HCT116 (cell line): ENCODE data around the gene AP3D1. TPM values are rescaled to one million over a fixed set of nuclear protein-coding genes. Genes with fewer than 3 reads are reported as not detected.

Experiments used
- ATAC-seq: fragments of 200-7000 bp; cut with Tn5 transposase; 2 replicates; pipeline ENCODE4 v1.9.1; 2020; ENCODE audit warnings: mild to moderate bottlenecking, moderate library complexity
- BruUV-seq: library from RNA; stranded (reverse); fragments of 400-500 nt; replicated peaks from 2 replicates; lab custom pipeline; 2021; lab: Mats Ljungman, UMichigan
- CTCF ChIA-PET: fragments of 300-600 bp; sonication (Branson Sonifier 250); formaldehyde crosslinking; loops from one replicate; lab custom pipeline; 2021; ENCODE audit warnings: antibody characterized with exemption; lab: Charles Lee
- POLR2A ChIA-PET: fragments of 300-600, 350-600 bp; sonication (Branson Sonifier 250); formaldehyde crosslinking; loops from one replicate; lab custom pipeline; 2021; ENCODE audit warnings: antibody characterized with exemption; lab: Charles Lee
- RAD21 ChIA-PET, 2 experiments: fragments of 300-600 bp; sonication (Branson Sonifier 250); formaldehyde crosslinking; loops; one replicate each; lab custom pipeline; 2023; ENCODE audit warnings: low total read pairs in 2 of 2; ENCODE audit not compliant: uncharacterized antibody in 2 of 2, unreplicated experiment in 2 of 2, low non-redundant PET in 1 of 2; lab: Charles Lee
- DNase-seq: peaks from one replicate; pipeline ENCODE4 v3.0.0-alpha.2; 2010; ENCODE audit warnings: low read depth, low spot score
- H2AFZ ChIP-seq: fragments of 200-600 bp; shearing (Covaris generic), sonication (generic); 2 replicates; pipeline ENCODE4 v1.6.1; 2017; ENCODE audit warnings: low read depth, mixed run types, mixed read lengths, antibody characterized with exemption, low read length; ENCODE audit not compliant: poor library complexity, severe bottlenecking
- H3K27ac ChIP-seq: 2 replicates; pipeline ENCODE4 v1.5.1; 2012; ENCODE audit warnings: low read depth, low read length
- H3K27me3 ChIP-seq: fragments of 200-600 bp; sonication (generic); 2 replicates; pipeline ENCODE4 v1.6.1; 2016; ENCODE audit warnings: mixed run types, low read length, mixed read lengths; ENCODE audit not compliant: insufficient read depth
- H3K36me3 ChIP-seq, 2 experiments: fragments of 200-500 bp in 1 of 2; fragments of 200-600 bp in 1 of 2; sonication (Bioruptor generic) in 1 of 2; sonication (generic) in 1 of 2; 2 replicates each; pipeline versions ENCODE4 v1.5.1 to v1.6.1; 2014 to 2016; ENCODE audit warnings: low read length in 2 of 2, inconsistent platforms in 1 of 2, mixed read lengths in 1 of 2, mixed run types in 1 of 2; ENCODE audit not compliant: insufficient read depth in 2 of 2, control insufficient read depth in 1 of 2
- H3K4me1 ChIP-seq, 2 experiments: fragments of 200-600 bp in 1 of 2; sonication (generic) in 1 of 2; 2 replicates each; pipeline versions ENCODE4 v1.5.1 to v1.6.1; 2012 to 2017; ENCODE audit warnings: low read length in 2 of 2, inconsistent platforms in 1 of 2, mild to moderate bottlenecking in 1 of 2, mixed read lengths in 1 of 2, mixed run types in 1 of 2, moderate library complexity in 1 of 2; ENCODE audit not compliant: insufficient read depth in 2 of 2, control insufficient read depth in 1 of 2
- H3K4me2 ChIP-seq: fragments of 200-600 bp; sonication (generic); 2 replicates; pipeline ENCODE4 v1.6.1; 2017; ENCODE audit warnings: mixed run types, low read length, mixed read lengths
- H3K4me3 ChIP-seq, 2 experiments: fragments of 200-600 bp in 1 of 2; sonication (generic) in 1 of 2; replicated peaks in 1 of 2; 2 replicates each; pipeline ENCODE4 v1.5.1; 2011 to 2016; ENCODE audit warnings: low read length in 2 of 2, control low read depth in 1 of 2, low read depth in 1 of 2, mild to moderate bottlenecking in 1 of 2, mixed read lengths in 1 of 2, mixed run types in 1 of 2
- H3K79me2 ChIP-seq: fragments of 200-600 bp; sonication (generic); 2 replicates; pipeline ENCODE4 v1.6.1; 2017; ENCODE audit warnings: mild to moderate bottlenecking, mixed run types, low read length, moderate library complexity, mixed read lengths; ENCODE audit not compliant: insufficient read depth
- H3K9ac ChIP-seq: fragments of 200-600 bp; sonication (generic); 2 replicates; pipeline ENCODE4 v1.6.1; 2016; ENCODE audit warnings: low read length, mixed read lengths
- H3K9me2 ChIP-seq: fragments of 200-600 bp; sonication (generic), shearing (Covaris generic); 2 replicates; pipeline ENCODE4 v1.6.1; 2017; ENCODE audit warnings: mixed run types, mild to moderate bottlenecking, moderate library complexity; ENCODE audit not compliant: insufficient read depth
- H3K9me3 ChIP-seq, 2 experiments: fragments of 200-500 bp in 1 of 2; fragments of 200-600 bp in 1 of 2; sonication (Bioruptor generic) in 1 of 2; sonication (generic) in 1 of 2; 2 replicates each; pipeline ENCODE4 v1.6.1; 2014 to 2017; ENCODE audit warnings: low read length in 2 of 2, mixed read lengths in 2 of 2, inconsistent platforms in 1 of 2, low read depth in 1 of 2, mild to moderate bottlenecking in 1 of 2, mixed run types in 1 of 2, moderate library complexity in 1 of 2; ENCODE audit not compliant: control insufficient read depth in 1 of 2, insufficient read depth in 1 of 2
- H4K20me1 ChIP-seq: fragments of 200-600 bp; sonication (generic), shearing (Covaris generic); 2 replicates; pipeline ENCODE4 v1.6.1; 2017; ENCODE audit warnings: mixed run types, mild to moderate bottlenecking, moderate library complexity; ENCODE audit not compliant: insufficient read depth
- CEBPB ChIP-seq: IDR thresholded peaks from 2 replicates; pipeline ENCODE4 v1.6.1; 2012; ENCODE audit warnings: low read depth
- EZH2phosphoT487 ChIP-seq: fragments of 200-600 bp; IDR thresholded peaks from 2 replicates; pipeline ENCODE4 v1.6.1; 2018; ENCODE audit warnings: antibody characterized with exemption, borderline replicate concordance
- FOSL1 ChIP-seq: IDR thresholded peaks from 2 replicates; pipeline ENCODE4 v1.6.1; 2012; ENCODE audit warnings: low read depth
- POLR2A ChIP-seq: IDR thresholded peaks from 2 replicates; pipeline ENCODE4 v1.7.0; 2011; ENCODE audit warnings: borderline replicate concordance; ENCODE audit not compliant: insufficient read depth, insufficient read length; ENCODE audit errors: extremely low read depth
- POLR2AphosphoS5 ChIP-seq: IDR thresholded peaks from 2 replicates; pipeline ENCODE4 v1.6.1; 2011; ENCODE audit warnings: mild to moderate bottlenecking, low read depth, low read length, moderate library complexity
- REST ChIP-seq: IDR thresholded peaks from 2 replicates; pipeline ENCODE4 v1.6.1; 2012; ENCODE audit warnings: low read depth
- SP1 ChIP-seq: IDR thresholded peaks from 2 replicates; pipeline ENCODE4 v1.6.1; 2012; ENCODE audit warnings: low read depth
- TCF7L2 ChIP-seq: IDR thresholded peaks from 2 replicates; pipeline ENCODE4 v1.7.0; 2011; ENCODE audit warnings: borderline replicate concordance, inconsistent platforms; ENCODE audit not compliant: insufficient read depth, insufficient read length; ENCODE audit errors: extremely low read depth
- YY1 ChIP-seq: IDR thresholded peaks from 2 replicates; pipeline ENCODE4 v1.6.1; 2011; ENCODE audit warnings: low read length, low read depth, moderate library complexity, mild to moderate bottlenecking; ENCODE audit not compliant: insufficient replicate concordance; ENCODE audit errors: extremely low read depth
- intact Hi-C: fragments of 100-400 bp; cut with micrococcal nuclease; formaldehyde crosslinking; loops from 2 replicates; pipeline ENCODE4 v1.10.0; 2022
- total RNA-seq: library from RNA; stranded (reverse); gene quantifications from one replicate; pipeline ENCODE4 v1.2.1, GENCODE V29; 2021; ENCODE audit not compliant: unreplicated experiment
- TF ChIP-seq, protein P1 (sequence below): IDR thresholded peaks from 2 replicates; pipeline ENCODE4 v1.6.1; 2012
- TF ChIP-seq, protein P2 (sequence below): IDR thresholded peaks from 2 replicates; pipeline ENCODE4 v1.6.1; 2012
- TF ChIP-seq, protein P3 (sequence below), 3 experiments: fragments of 200-600 bp in 1 of 3; sonication (generic) in 1 of 3; IDR thresholded peaks in 2 of 3; conservative IDR thresholded peaks in 1 of 3; 2 replicates each; pipeline ENCODE4 v1.5.1; 2012 to 2017; ENCODE audit warnings: low read depth in 2 of 3, low read length in 2 of 3, antibody characterized with exemption in 1 of 3, borderline replicate concordance in 1 of 3, control low read depth in 1 of 3, mild to moderate bottlenecking in 1 of 3, mixed read lengths in 1 of 3, mixed run types in 1 of 3, moderate library complexity in 1 of 3; ENCODE audit not compliant: insufficient read depth in 1 of 3

The AP3D1 gene
- total RNA-seq, 1 experiment from 2014 or later: 137 TPM

DNA sequence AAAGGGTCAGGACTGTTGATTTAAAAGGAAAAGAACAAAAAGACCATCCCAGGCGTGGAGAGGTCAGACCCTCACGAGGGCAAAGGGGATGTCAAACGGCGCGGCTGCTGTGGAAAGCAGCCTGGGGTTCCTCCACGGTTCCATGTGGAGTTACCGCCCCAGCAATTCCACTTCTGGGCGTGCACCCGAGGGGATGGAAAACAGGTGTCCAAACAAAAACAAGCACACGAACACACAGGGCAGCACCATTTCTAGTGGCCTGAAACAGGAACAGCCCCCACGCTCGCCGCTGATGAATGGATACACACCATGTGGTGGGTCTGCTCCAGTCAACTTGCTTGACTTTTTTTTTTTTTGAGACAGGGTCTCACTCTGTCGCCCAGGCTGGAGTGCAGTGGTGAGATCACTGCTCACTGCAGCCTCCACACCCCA lies 11.2 kb downstream of the AP3D1 start:
- Histone ChIP-seq H2AFZ (no peak overlapping the region), H3K27ac (no peak overlapping the region), H3K27me3 (no peaks in the 10 kb centered on the region), H3K9me3 (no peaks in the 10 kb centered on the region), H3K79me2 (peaks cover 90% of the 10 kb centered on the region), H4K20me1 (no peaks in the 10 kb centered on the region), H3K4me1 (no peaks in the 10 kb centered on the region), H3K9me2 (no peaks in the 10 kb centered on the region), H3K4me2 (no peak overlapping the region), H3K4me3 (no peak overlapping the region), H3K36me3 (peaks cover 14 to 23% of the 10 kb centered on the region in 2 experiments), H3K9ac (no peak overlapping the region)
- CTCF ChIA-PET: no interaction called here
- BruUV-seq: no TSS peak
- no peak for ATAC-seq
- DNase-seq: no peak
- TF ChIP-seq POLR2A (no peak), SP1 (no peak), EZH2phosphoT487 (no peak), YY1 (no peak), TCF7L2 (no peak), CEBPB (no peak)
- TF ChIP-seq, protein P1, sequence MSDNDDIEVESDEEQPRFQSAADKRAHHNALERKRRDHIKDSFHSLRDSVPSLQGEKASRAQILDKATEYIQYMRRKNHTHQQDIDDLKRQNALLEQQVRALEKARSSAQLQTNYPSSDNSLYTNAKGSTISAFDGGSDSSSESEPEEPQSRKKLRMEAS: no peak
- intact Hi-C loops: no loop called here
- RAD21 ChIA-PET: no interaction called here
- POLR2A ChIA-PET: no interaction called here

DNA sequence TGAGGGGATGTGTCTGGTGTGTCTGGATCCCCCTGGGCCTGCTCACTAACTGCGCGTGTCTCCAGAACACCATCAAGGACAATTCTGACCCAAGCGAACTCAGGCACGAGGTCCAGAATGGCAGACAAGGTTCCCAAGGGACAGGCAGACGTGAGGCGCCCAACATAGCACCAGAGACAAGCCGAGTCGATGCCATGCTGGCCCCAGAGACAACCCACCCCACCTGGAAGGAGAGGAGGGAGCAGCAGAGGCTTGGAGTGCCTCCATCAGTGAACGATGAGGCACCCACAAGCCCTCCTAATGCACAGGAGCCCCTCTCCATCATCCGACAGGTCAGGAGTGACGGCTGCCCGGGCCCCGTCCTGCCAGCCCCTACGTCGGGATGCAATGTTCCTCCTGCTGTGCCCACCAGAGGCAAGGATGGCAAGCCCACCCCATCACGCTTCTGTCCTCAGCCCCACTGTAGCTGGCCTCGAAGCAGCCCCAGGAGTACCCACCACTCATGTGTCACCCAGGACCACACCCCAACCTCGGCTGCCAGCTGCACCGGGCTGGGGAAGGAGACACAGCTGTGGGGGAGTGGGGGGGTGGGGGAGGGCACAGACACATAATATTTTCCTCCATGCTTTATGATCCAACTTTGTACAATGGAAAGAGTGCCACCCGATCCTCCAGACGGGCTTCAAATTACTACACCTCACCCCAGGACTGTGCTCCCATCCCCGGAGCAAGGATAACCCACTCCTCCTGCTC lies 11.8 kb downstream of the AP3D1 start:
- CTCF ChIA-PET: no interaction called here
- no peak for DNase-seq
- Histone ChIP-seq H3K27me3 (no peaks in the 10 kb centered on the region), H3K9me3 (no peaks in the 10 kb centered on the region), H3K9ac (no peak overlapping the region), H3K9me2 (no peaks in the 10 kb centered on the region), H3K36me3 (peaks cover 14 to 23% of the 10 kb centered on the region in 2 experiments), H3K79me2 (peaks cover 84% of the 10 kb centered on the region), H4K20me1 (no peaks in the 10 kb centered on the region), H3K27ac (no peak overlapping the region), H3K4me2 (no peak overlapping the region), H2AFZ (no peak overlapping the region), H3K4me1 (no peaks in the 10 kb centered on the region), H3K4me3 (no peak overlapping the region)
- intact Hi-C loops: no loop called here
- no TSS peak for BruUV-seq
- ATAC-seq: no peak
- POLR2A ChIA-PET: no interaction called here
- RAD21 ChIA-PET: no interaction called here
- TF ChIP-seq CEBPB: no peak
- TF ChIP-seq, protein P1: no peak
- TF ChIP-seq EZH2phosphoT487: no peak
- no peak for TF ChIP-seq POLR2A
- TF ChIP-seq, protein P2, sequence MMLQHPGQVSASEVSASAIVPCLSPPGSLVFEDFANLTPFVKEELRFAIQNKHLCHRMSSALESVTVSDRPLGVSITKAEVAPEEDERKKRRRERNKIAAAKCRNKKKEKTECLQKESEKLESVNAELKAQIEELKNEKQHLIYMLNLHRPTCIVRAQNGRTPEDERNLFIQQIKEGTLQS: no peak
- TF ChIP-seq REST: no peak
- TF ChIP-seq FOSL1: no peak
- no peak for TF ChIP-seq POLR2AphosphoS5
- TF ChIP-seq, protein P3, sequence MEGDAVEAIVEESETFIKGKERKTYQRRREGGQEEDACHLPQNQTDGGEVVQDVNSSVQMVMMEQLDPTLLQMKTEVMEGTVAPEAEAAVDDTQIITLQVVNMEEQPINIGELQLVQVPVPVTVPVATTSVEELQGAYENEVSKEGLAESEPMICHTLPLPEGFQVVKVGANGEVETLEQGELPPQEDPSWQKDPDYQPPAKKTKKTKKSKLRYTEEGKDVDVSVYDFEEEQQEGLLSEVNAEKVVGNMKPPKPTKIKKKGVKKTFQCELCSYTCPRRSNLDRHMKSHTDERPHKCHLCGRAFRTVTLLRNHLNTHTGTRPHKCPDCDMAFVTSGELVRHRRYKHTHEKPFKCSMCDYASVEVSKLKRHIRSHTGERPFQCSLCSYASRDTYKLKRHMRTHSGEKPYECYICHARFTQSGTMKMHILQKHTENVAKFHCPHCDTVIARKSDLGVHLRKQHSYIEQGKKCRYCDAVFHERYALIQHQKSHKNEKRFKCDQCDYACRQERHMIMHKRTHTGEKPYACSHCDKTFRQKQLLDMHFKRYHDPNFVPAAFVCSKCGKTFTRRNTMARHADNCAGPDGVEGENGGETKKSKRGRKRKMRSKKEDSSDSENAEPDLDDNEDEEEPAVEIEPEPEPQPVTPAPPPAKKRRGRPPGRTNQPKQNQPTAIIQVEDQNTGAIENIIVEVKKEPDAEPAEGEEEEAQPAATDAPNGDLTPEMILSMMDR (IDR thresholded peaks at IDR 0.05 in 2 of 3, conservative IDR thresholded peaks at IDR 0.05 in 1 of 3; ENCODE audit: borderline replicate concordance in 1 of 3, insufficient read depth in 1 of 3, low read depth in 2 of 3, low read length in 2 of 3): no peak
